HG03469 (cell line): ENCODE results near the gene MICAL3.
"Not testable (repeated sequence)": the region's sequence is repeated elsewhere in the genome, so short reads cannot be mapped to it uniquely, and the experiment has no call there.

Source experiments
- ATAC-seq: cut with Tn5 transposase; IDR thresholded peaks from one replicate; pipeline ENCODE4 v1.9.1; 2021; ENCODE audit warnings: mild to moderate bottlenecking, moderate library complexity, moderate number of reproducible peaks; ENCODE audit not compliant: unreplicated experiment

The MICAL3 gene

DNA sequence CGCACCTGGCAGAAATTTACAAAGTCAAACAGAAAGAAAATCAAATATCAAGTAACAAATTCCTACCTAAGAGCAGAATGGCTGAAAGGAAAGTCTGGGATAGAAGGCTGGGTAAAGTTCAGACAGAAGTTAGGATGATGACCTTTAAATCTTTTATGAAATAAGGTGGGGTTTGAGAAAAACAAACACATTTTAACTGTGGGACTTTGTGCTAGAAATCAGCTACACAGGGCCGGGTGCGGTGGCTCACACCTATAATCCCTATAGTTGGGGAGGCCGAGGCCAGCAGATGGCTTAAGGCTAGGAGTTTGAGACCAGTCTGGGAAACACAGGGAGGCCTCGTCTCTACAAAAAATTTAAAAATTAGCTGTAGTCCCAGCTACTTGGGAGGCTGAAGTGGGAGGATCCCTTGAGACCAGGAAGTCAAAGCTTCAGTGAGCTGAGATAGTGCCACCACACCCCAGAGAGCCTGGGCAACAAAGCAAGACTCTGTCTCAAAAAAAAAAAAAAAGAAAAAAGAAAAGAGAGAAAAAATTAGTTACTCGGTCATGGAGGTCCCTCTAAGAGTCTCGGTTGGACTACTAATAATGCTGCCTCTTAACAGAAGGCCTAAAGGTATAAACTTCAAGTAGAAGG, 130.3 kb downstream of the MICAL3 start:
- no peak for ATAC-seq

DNA sequence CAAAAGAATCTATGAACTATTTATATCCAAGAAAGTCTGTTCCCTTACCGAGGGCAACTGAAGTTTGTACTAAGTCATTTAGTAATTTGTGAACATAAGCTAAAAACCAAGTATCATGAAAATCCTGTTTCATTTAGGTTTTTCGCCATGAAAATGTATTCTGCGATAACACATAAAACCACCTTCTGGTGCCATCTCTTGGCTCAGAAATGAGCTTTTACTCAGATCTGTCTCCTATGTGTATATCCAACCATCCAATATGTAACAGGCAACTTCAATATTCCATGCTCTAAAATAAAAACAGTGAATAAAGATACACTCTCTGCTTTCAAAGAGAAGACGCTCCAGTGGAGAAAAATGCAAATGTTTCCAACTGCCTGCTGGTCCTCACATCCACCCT, 132.0 kb downstream of the MICAL3 start:
- no peak for ATAC-seq

DNA sequence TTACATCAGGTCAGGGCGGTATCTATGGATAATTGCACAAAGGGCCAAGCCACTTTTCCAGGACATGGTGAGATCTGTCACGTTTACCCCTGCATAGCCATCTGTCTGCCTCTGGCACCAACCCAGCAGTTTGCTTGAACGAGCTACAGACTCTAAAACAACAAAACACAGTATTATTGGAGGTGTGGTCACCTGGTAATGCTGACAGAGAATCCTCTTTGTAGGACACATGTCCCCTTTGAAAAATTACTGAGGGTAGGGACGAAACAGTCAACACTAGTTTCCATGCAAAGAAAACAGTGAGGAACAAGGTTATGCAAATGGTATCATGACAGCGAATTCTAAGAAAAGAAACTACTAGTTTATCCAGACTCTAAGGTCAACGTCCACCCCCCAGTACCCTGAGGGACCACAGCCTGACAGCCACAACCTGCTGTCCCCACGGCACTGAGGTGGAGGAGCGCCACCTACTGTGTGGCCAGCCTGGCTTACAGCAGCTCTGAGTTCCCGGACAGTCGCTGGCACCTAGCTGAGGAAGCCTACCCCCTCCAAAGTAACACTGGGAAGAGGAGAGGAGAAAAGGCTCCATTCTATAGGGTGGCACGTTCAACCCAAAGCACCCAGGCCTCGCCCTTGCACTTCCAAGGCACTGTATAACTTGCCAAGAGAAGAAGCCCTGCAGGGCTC, 132.7 kb downstream of the MICAL3 start:
- ATAC-seq, result no peak

DNA sequence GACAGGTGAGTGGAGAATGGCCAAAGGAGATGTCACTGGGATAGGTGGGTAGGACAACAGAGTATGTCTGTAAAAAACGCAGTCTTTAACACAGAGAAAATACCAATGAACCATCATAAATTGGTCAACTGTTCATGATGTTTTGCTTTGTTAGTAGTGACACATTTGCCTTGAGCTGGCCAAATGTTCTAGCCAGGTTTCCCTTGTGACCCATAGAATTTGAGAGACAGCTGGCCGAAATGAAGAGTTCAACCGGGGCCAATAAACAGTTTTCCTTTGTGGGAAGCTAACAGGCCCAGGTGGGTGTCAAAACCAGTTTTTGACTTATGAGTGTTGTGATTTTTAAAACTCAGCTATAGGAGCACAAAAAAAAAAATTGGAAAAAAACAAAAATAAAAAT, 133.5 kb downstream of the MICAL3 start:
- no peak for ATAC-seq

DNA sequence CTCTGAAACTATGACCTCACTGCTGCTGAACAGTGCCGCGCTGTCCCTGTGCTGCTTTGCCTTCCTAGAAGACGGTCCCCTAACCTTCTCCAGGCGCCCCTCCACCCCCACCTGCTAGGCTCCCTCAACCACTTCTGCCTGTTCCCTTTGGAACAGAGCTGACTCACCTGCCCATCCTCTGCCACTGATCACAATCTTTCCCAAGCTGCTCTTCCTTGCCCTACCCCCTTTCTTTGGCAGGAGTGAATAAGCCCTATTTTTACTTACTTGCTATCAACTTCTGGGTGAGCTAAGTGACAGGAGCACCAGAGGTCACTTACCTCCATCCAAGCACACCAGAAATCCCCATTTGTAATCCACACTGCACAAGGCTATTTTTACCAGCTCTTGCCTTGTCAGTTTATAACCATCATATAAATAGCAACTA, 134.1 kb downstream of the MICAL3 start:
- ATAC-seq, result no peak

DNA sequence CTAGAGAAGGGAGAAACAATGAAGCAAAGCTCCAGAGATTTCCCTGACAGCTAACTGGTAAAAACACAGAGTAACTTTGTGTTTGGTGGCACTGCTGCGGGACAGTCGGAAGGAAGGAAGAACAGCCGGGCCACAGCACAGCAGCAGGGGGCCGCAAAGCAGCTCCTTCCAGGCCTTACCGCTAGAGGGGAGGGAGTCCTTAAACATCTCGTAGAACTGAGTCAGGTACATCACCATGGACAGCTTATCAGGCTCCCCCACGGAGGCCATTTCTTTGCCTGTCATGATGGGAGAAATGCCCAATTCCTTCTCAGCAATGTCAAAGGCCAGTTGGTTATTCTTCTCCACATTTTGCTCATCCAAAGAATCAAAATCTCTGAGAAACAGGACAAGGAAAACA, 135.5 kb downstream of the MICAL3 start:
- no peak for ATAC-seq

DNA sequence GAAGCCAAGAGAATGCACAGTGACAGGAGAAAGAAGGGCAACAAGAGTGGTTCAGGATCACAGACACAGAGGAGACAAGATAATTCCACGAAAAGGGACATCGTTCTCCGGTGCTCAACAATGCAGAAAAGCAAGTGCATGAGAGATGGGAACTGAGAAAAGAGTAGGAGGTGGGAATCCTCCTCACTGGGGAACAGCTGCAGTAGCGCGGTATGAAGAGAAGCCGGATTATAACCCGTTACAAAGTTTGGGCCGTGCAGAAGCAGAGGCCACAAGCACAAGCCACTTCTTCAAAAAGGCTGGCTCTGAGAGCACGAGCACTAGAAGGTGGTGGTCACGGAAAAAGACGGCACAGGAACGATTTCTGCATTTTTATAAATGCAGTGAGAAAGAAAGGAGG, 135.9 kb downstream of the MICAL3 start:
- ATAC-seq, result no peak

DNA sequence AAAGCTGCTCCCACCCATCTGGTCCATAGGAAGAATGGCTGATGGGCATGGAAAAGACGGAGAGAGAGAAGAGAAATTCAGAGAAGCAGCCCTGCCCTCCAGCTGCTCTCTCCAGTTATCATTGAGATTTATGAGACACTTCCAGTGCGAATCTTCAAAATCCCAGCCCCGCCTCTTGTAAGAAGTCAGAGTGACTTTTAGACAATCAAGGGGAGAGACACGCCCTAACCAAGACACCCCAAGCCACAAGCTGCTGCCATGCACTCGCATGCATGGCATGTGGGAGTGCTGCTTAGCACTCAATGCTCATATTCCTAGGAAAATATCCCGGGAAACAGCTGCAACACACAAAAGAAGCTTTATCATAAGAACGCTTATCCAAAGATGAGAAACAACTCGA, 139.5 kb downstream of the MICAL3 start:
- no peak for ATAC-seq

DNA sequence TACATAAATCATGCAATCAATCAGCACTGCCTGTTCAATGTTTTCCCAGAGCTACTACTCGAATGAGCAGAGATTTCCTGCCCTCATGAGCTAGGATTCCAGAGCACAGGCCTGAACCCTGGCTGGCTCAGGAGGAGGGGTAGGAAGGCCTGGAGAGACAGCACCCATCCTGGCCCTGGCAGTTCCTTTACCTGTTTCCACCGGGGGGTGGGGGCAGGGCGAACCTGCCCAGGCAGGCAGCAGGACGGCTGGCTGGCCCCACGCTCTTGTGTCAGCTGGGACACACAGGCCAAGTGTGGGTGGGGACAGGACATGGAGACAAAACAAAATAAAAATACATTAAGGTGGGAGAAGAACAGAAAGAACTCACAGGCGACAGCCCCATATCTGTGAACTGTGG, 140.3 kb downstream of the MICAL3 start:
- ATAC-seq, result no peak

DNA sequence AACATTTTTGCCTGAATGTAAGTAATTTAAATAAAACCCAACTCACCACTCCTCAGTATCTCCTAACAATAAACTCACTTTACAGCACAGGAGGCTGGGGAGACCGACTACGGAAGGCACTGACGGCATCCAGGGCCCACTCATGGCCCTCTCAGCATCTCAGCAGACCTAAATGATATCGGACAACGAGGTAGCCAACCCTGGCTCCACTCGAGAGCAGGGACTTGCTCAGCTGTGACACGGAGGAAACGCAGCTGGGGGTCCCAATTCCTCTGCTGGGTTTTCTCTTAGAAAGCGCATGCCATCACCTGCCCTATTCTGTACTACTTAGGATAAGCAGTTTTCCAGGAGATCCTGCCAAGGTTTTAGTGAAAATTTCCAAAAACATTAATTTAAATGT, 141.0 kb downstream of the MICAL3 start:
- no peak for ATAC-seq

DNA sequence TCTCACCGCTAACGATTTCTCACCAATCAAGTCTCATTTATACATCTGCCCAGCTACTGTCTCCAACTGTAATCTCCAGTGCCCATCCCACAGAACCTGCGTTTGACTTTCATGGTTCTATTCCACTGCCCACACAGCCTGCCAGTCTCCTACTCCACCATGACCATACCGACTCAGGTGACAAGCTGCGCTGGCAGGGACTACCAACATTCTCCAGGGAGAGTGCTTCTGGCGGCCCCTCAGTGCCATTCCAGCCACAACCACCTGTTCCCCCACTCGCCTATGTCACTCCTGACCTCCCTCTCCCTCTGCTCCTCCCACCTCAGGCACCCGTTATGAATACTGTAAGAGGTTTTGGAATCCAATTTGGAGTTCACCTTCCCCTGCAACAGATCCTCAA, 141.6 kb downstream of the MICAL3 start:
- no peak for ATAC-seq

DNA sequence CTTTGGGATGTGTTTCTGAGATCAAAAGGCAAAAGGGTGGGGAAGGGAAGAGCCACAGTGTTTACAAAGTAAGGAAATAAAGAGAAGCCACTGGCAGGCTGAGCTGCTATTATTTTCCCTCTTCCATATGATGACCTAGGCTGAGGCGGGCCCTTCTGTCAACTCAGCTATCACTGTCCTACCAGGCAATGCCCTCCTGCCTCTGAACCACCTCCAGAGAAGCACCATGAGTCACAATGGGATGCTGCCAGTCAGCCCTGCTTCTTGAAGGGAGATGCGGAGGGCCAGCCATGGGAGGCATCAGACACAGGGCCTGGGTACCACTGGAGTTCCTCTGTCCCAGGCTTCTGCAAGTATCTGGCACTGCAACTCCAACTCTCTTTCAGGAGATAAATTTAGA, 142.2 kb downstream of the MICAL3 start:
- no peak for ATAC-seq

DNA sequence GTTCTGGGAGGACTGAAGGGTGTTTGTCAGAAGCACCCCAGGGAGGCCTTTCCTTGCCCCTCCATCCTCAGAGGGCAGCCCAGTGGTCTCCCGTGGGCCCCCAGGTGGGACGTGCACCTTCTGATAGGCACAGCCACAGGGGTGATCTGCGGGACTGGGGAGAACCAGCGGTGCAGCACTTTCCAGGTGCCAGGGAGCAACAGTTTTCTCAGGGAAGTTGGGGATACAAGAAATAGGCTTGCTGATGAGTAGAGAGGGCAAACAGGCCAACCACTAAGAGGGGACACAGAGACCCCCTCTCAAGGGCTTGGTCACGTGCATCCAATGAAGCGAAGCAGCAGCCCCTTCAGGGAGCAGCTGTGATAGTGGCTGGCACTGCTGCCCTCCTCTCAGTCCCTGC, 143.0 kb downstream of the MICAL3 start:
- no peak for ATAC-seq

DNA sequence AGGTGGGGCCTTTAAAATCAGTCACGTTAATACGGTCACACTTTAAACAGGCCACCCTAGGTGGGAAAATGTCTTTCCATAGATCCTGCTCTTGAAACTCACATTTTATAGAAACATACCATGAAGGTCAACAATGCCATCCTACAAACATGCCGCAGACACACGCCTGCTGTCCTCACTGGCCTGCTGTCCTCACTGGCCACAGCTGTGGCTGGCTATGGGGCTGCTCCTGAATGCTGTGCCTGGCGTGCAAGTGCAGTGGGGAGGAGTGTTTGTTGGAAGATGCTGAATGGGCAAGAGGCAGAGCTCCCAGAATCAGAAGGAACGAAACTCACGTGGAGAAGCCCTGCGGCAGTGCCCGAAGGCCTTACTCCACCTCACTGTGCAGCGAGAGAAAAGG, 143.9 kb downstream of the MICAL3 start:
- no peak for ATAC-seq

DNA sequence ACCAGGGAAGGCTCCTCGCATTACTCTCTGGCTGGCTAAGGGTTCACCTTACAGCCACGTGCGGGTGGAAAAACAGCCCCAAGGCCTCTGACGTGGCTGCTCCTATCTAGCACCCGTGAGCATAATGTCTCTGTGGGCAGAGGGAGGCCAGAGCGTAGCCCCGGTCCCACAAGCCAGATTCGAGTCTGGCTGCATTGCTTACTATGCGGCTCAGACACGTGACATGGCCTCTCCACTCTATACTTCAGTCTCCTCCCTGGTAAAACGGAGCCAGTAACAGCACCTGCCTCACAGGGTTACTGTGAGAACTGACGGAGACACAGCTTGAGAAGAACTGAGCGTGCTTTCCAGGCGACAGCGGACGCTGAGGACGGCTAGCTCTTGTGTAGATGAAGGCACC, 144.3 kb downstream of the MICAL3 start:
- ATAC-seq, result no peak

DNA sequence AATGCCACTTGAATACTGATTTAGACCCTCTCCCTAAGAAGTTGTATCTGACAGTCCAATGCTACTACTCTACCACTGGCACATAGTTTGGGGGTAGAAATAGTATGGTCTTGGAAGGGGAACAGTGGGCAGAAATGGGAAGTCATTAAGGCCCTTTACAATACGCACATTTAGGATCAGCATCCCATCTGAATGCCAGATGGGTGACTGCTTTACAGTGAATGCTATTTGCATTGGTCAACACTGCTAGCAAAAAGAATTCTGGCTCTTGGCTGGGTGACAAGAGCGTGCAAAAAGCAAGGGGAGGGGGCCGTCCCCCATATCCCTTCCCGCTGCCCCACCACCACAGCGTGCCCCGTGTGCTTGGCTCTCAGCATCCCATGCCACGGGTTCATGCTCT, 145.4 kb downstream of the MICAL3 start:
- no peak for ATAC-seq

DNA sequence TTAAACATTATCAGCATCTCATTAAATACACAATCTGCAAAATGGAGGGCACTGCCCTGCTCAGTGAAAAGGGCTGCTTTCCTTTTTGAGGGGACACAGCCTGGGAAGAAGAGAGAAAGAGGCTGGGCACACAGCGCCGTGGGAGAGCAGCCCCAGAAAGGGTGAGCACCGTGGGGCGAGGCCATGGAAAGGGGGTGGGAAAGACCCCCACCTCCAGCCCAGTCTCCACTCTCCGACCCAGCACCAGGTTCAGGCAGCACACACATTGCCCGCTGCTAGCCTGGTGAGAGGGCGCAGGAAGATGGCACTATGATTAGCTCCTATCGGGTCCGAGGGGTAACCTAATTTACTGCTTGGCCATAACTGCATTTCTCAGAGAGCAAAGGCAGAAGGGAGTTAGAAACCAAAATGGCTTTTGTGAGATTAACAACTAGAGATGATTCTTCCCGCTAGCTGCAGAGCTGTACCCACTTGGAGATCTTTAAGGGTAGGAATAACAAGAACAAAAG, 146.1 kb downstream of the MICAL3 start:
- ATAC-seq, result no peak

DNA sequence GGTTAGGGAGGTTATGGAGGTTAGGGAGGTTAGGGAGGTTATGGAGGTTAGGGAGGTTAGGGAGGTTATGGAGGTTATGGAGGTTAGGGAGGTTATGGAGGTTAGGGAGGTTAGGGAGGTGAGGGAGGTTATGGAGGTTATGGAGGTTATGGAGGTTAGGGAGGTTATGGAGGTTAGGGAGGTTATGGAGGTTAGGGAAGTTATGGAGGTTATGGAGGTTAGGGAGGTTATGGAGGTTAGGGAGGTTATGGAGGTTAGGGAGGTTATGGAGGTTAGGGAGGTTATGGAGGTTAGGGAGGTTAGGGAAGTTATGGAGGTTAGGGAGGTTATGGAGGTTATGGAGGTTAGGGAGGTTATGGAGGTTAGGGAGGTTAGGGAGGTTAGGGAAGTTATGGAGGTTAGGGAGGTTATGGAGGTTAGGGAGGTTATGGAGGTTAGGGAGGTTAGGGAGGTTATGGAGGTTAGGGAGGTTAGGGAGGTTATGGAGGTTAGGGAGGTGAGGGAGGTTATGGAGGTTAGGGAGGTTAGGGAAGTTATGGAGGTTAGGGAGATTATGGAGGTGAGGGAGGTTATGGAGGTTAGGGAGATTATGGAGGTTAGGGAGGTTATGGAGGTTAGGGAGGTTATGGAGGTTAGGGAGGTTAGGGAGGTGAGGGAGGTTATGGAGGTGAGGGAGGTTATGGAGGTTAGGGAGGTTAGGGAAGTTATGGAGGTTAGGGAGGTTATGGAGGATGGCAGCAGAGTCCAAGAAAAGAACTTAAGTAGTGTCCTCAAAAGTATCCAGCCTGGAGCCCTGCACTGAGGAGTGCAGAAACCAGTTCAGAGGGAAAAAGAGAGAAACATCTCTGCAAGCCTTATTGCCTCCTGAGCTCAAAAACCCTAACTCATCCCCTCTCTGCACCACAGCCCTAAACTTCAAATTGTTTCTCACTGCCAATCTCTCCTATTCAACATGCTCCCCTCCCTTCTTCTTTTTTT, 147.2 kb downstream of the MICAL3 start:
- not testable (repeated sequence) for ATAC-seq

DNA sequence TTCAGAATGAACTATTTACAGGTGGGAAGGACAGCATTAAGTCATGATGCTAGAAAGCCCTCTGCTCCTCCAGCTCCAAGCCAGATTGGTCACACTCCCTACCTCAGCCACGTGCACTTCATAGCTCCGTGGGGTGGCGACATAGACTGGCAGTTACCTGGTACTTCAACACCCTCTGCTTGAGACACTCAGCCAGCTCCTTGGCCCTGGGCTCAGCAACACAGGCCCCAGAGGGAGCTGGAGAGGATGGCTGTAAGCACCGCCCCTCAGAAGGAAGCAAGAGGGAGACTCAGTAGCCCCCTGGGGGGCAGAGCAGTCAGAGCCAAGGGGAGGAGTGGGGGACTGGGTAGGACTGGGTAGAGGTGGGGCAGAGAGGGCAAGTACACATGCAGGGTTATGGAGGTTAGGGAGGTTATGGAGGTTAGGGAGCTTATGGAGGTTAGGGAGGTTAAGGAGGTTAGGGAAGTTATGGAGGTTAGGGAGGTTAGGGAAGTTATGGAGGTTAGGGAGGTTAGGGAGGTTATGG, 148.0 kb downstream of the MICAL3 start:
- no peak for ATAC-seq

DNA sequence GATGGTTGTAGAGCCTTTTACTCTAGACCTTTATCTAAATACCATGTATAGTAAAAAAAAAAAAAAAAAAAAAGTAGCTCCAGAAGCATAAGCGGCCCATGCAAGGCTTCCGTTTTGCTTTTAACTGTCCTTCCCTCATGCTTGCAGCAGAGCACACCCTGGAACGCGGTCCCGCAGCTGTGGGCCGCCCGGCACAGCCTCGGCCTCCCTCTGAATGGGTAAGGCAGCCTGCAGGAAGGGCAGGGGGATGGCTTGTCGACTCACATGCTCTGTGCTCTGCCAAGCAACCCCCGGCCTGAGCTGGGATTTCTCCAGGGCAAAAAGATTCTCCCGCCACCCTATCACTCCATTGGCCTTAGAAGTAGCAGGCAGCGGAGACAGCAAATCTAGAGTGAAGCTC, 148.7 kb downstream of the MICAL3 start:
- no peak for ATAC-seq

DNA sequence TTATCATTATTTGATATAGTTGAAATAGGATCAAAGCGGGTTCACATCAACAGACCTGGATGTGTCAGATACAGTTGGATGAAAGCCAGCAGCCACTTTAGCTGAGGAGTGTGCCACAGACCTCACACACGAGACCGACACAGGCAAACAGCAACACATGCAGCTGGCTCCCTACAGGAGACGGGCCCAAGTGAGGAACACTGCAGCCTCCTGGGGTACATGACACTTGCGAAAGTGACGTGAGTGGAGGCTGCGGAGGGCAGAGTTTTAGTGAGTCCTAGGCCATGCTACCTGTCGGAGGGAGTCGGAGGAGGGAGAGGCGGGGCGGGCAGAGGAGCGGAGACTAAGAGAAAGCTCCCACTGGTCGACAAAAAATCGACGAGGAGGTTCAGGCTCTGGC, 149.2 kb downstream of the MICAL3 start:
- ATAC-seq, result no peak
